HEK293T (cell line): Measurements from ENCODE around the gene GRIA3.

Experiments
- ARNT ChIP-seq: fragments of 450-650 bp; IDR thresholded peaks from 2 replicates; pipeline ENCODE4 v1.6.1; 2017; ENCODE audit warnings: mild to moderate bottlenecking
- BHLHE40 ChIP-seq: fragments of 450-650 bp; IDR thresholded peaks from 2 replicates; pipeline ENCODE4 v1.6.1; 2016; ENCODE audit warnings: mild to moderate bottlenecking, moderate library complexity, borderline replicate concordance
- CTBP1 ChIP-seq: fragments of 450-650 bp; IDR thresholded peaks from 2 replicates; pipeline ENCODE4 v1.6.1; 2016; ENCODE audit warnings: borderline replicate concordance
- ELF4 ChIP-seq: fragments of 450-650 bp; IDR thresholded peaks from 2 replicates; pipeline ENCODE4 v1.6.1; 2017; ENCODE audit warnings: antibody characterized with exemption
- FOXK2 ChIP-seq: fragments of 450-650 bp; IDR thresholded peaks from 2 replicates; pipeline ENCODE4 v1.6.1; 2016; ENCODE audit warnings: mild to moderate bottlenecking
- HDGF ChIP-seq: fragments of 450-650 bp; IDR thresholded peaks from 2 replicates; pipeline ENCODE4 v1.6.1; 2017; ENCODE audit warnings: antibody characterized with exemption, borderline replicate concordance
- NFRKB ChIP-seq: fragments of 450-650 bp; IDR thresholded peaks from 2 replicates; pipeline ENCODE4 v1.6.1; 2016; ENCODE audit warnings: mild to moderate bottlenecking, moderate library complexity
- PKNOX1 ChIP-seq: fragments of 450-650 bp; IDR thresholded peaks from 2 replicates; pipeline ENCODE4 v1.6.1; 2016
- ZNF384 ChIP-seq: fragments of 450-650 bp; IDR thresholded peaks from 2 replicates; pipeline ENCODE4 v1.6.1; 2016

GRCh38 chrX:123320622-123321021 is 136.5 kb downstream of the GRIA3 start:
- TF ChIP-seq HDGF (no peak), ZNF384 (no peak), BHLHE40 (no peak), ARNT (no peak), NFRKB (no peak), CTBP1 (no peak), FOXK2 (no peak), PKNOX1 (no peak), ELF4 (no peak)
